Muscle layer of colon (tissue), 2 donors: ENCODE data around the gene LCN6.
"Not testable (repeated sequence)": the region's sequence is repeated elsewhere in the genome, so short reads cannot be mapped to it uniquely, and the experiment has no call there.

ENCODE experiments used
- H3K27ac ChIP-seq: one replicate; pipeline ENCODE4 v1.7.0; 2013; ENCODE audit warnings: low read depth, mild to moderate bottlenecking, low read length, moderate library complexity
- H3K27me3 ChIP-seq, 2 donors: one replicate each; pipeline ENCODE4 v1.7.0; 2013; ENCODE audit warnings: low read length in 2 of 2, mild to moderate bottlenecking in 2 of 2; ENCODE audit not compliant: insufficient read depth in 2 of 2, control insufficient read depth in 1 of 2
- H3K36me3 ChIP-seq: one replicate; pipeline ENCODE4 v1.7.0; 2013; ENCODE audit warnings: mild to moderate bottlenecking, low read length; ENCODE audit not compliant: insufficient read depth
- H3K4me1 ChIP-seq: one replicate; pipeline ENCODE4 v1.7.0; 2013; ENCODE audit warnings: mild to moderate bottlenecking, low read length; ENCODE audit not compliant: insufficient read depth
- H3K4me3 ChIP-seq, 2 donors: one replicate each; pipeline ENCODE4 v1.7.0; 2013; ENCODE audit warnings: low read length in 2 of 2, low read depth in 1 of 2, mild to moderate bottlenecking in 1 of 2, moderate library complexity in 1 of 2
- H3K9ac ChIP-seq: one replicate; pipeline ENCODE4 v1.7.0; 2013; ENCODE audit warnings: low read length
- H3K9me3 ChIP-seq: one replicate; pipeline ENCODE4 v1.7.0; 2013; ENCODE audit warnings: mild to moderate bottlenecking, low read length
- donor health status: abdominal sarcoma.
- donor health status: Adenocarcinoma of cecum.

LCN6 gene

GRCh38 chr9:136789523-136789937 lies 41.2 kb upstream of the LCN6 start:
- Histone ChIP-seq H3K4me1 (peaks cover 18% of the 10 kb centered on the region), H3K27ac (no peak overlapping the region), H3K27me3 (no peaks in the 10 kb centered on the region), H3K9me3 (no peaks in the 10 kb centered on the region), H3K4me3 (no peak overlapping the region), H3K36me3 (peaks cover 6% of the 10 kb centered on the region), H3K9ac (no peak overlapping the region)

- H3K4me1 ChIP-seq = peaks cover 18% of the 10 kb centered on the region
Measured at GRCh38 chr9:136788644-136789522, 40.6 kb upstream of the LCN6 start.

GRCh38 chr9:136787690-136788400 lies 39.5 kb upstream of the LCN6 start:
- H3K36me3 ChIP-seq = peaks cover 3% of the 10 kb centered on the region
- no peaks in the 10 kb centered on the region for H3K27me3 ChIP-seq
- H3K4me1 ChIP-seq = peaks cover 18% of the 10 kb centered on the region
- no peak overlapping the region for H3K4me3 ChIP-seq
- no peaks in the 10 kb centered on the region for H3K9me3 ChIP-seq
- H3K9ac ChIP-seq = no peak overlapping the region
- no peak overlapping the region for H3K27ac ChIP-seq

More at GRCh38 chr9:136788644-136789522, 40.6 kb upstream of the LCN6 start:
- H3K36me3 ChIP-seq, H3K9me3 ChIP-seq, H3K4me3 ChIP-seq, H3K27ac ChIP-seq, H3K27me3 ChIP-seq, H3K9ac ChIP-seq: not testable (repeated sequence)

GRCh38 chr9:136786983-136787382 lies 38.7 kb upstream of the LCN6 start:
- H3K9me3 ChIP-seq, H3K4me3 ChIP-seq, H3K27ac ChIP-seq, H3K9ac ChIP-seq, H3K27me3 ChIP-seq, H3K36me3 ChIP-seq: not testable (repeated sequence)
- peaks cover 12% of the 10 kb centered on the region for H3K4me1 ChIP-seq

GRCh38 chr9:136786451-136786850 lies 38.1 kb upstream of the LCN6 start:
- Histone ChIP-seq H3K4me1 (peaks cover 6% of the 10 kb centered on the region), H3K36me3 (no peaks in the 10 kb centered on the region), H3K9me3 (no peaks in the 10 kb centered on the region), H3K27ac (no peak overlapping the region), H3K27me3 (no peaks in the 10 kb centered on the region), H3K4me3 (no peak overlapping the region), H3K9ac (no peak overlapping the region)

- H3K27ac ChIP-seq, H3K9me3 ChIP-seq, H3K4me1 ChIP-seq, H3K36me3 ChIP-seq, H3K9ac ChIP-seq, H3K4me3 ChIP-seq, H3K27me3 ChIP-seq: not testable (repeated sequence)
Measured at GRCh38 chr9:136785565-136786355, 37.4 kb upstream of the LCN6 start.

- H3K4me1 ChIP-seq = peaks cover under 1% of the 10 kb centered on the region
- no peaks in the 10 kb centered on the region for H3K9me3 ChIP-seq
- H3K27me3 ChIP-seq = no peaks in the 10 kb centered on the region
- no peak overlapping the region for H3K27ac ChIP-seq
- H3K36me3 ChIP-seq = no peaks in the 10 kb centered on the region
- no peak overlapping the region for H3K4me3 ChIP-seq
- no peak overlapping the region for H3K9ac ChIP-seq
Measured at GRCh38 chr9:136784997-136785361, 36.7 kb upstream of the LCN6 start.

- Histone ChIP-seq H3K4me3 (no peak overlapping the region), H3K9ac (no peak overlapping the region), H3K9me3 (no peaks in the 10 kb centered on the region), H3K27ac (no peak overlapping the region), H3K4me1 (no peaks in the 10 kb centered on the region), H3K27me3 (no peaks in the 10 kb centered on the region), H3K36me3 (no peaks in the 10 kb centered on the region)
Measured at GRCh38 chr9:136784249-136784996, 36.1 kb upstream of the LCN6 start.

- H3K27ac ChIP-seq = no peak overlapping the region
- H3K4me1 ChIP-seq = no peaks in the 10 kb centered on the region
- H3K36me3 ChIP-seq = no peaks in the 10 kb centered on the region
Measured at GRCh38 chr9:136782452-136782851, 34.1 kb upstream of the LCN6 start.

GRCh38 chr9:136779808-136780207 lies 31.5 kb upstream of the LCN6 start:
- no peaks in the 10 kb centered on the region for H3K27me3 ChIP-seq
- H3K27ac ChIP-seq = no peak overlapping the region
- H3K36me3 ChIP-seq = no peaks in the 10 kb centered on the region
- H3K9ac ChIP-seq = no peak overlapping the region
- no peak overlapping the region for H3K4me3 ChIP-seq
- no peaks in the 10 kb centered on the region for H3K9me3 ChIP-seq
- H3K4me1 ChIP-seq = no peaks in the 10 kb centered on the region

More at GRCh38 chr9:136782452-136782851, 34.1 kb upstream of the LCN6 start:
- no peaks in the 10 kb centered on the region for H3K9me3 ChIP-seq
- H3K9ac ChIP-seq = no peak overlapping the region
- H3K4me3 ChIP-seq = no peak overlapping the region
- no peaks in the 10 kb centered on the region for H3K27me3 ChIP-seq

GRCh38 chr9:136777359-136777758 lies 29.0 kb upstream of the LCN6 start:
- H3K36me3 ChIP-seq = no peaks in the 10 kb centered on the region
- no peaks in the 10 kb centered on the region for H3K9me3 ChIP-seq
- H3K27me3 ChIP-seq = no peaks in the 10 kb centered on the region
- no peak overlapping the region for H3K27ac ChIP-seq
- no peak overlapping the region for H3K4me3 ChIP-seq
- no peak overlapping the region for H3K9ac ChIP-seq
- no peaks in the 10 kb centered on the region for H3K4me1 ChIP-seq
